Liver (tissue), 9 donors: ENCODE data around the gene ALG13. TPM values are rescaled to one million over a fixed set of nuclear protein-coding genes. Genes with fewer than 3 reads are reported as not detected.

Source experiments
- DNase-seq: peaks from one replicate; pipeline ENCODE4 v3.0.0-alpha.2; 2017; ENCODE audit warnings: low spot score
- H3K27ac ChIP-seq, 2 donors: one replicate each; pipeline ENCODE4 v1.7.0; 2013; ENCODE audit warnings: inconsistent platforms in 2 of 2, low read length in 2 of 2, control low read depth in 1 of 2, low read depth in 1 of 2, mild to moderate bottlenecking in 1 of 2
- H3K27me3 ChIP-seq, 4 donors: one replicate each; pipeline versions ENCODE4 v1.6.1 to v1.7.0; 2013; ENCODE audit warnings: low read length in 3 of 4, inconsistent platforms in 1 of 4, mild to moderate bottlenecking in 1 of 4, moderate library complexity in 1 of 4; ENCODE audit not compliant: control insufficient read depth in 4 of 4, insufficient read depth in 4 of 4
- H3K36me3 ChIP-seq, 4 donors: one replicate each; pipeline versions ENCODE4 v1.6.1 to v1.7.0; 2013; ENCODE audit warnings: low read length in 3 of 4, mild to moderate bottlenecking in 3 of 4, low read depth in 1 of 4, moderate library complexity in 1 of 4; ENCODE audit not compliant: control insufficient read depth in 4 of 4, insufficient read depth in 3 of 4
- H3K4me1 ChIP-seq, 4 donors: one replicate each; pipeline versions ENCODE4 v1.6.1 to v1.7.0; 2013; ENCODE audit warnings: low read length in 3 of 4, mild to moderate bottlenecking in 3 of 4, moderate library complexity in 1 of 4; ENCODE audit not compliant: control insufficient read depth in 4 of 4, insufficient read depth in 4 of 4
- H3K4me3 ChIP-seq, 3 donors: one replicate each; pipeline versions ENCODE4 v1.6.1 to v1.7.0; 2013; ENCODE audit warnings: low read length in 3 of 3, control low read depth in 1 of 3, low read depth in 1 of 3, mild to moderate bottlenecking in 1 of 3
- H3K9ac ChIP-seq, 2 donors: one replicate each; pipeline ENCODE4 v1.7.0; 2013; ENCODE audit warnings: low read length in 2 of 2, mild to moderate bottlenecking in 2 of 2, moderate library complexity in 2 of 2, control low read depth in 1 of 2, low read depth in 1 of 2
- H3K9me3 ChIP-seq, 4 donors: one replicate each; pipeline versions ENCODE4 v1.6.1 to v1.7.0; 2013; ENCODE audit warnings: low read length in 3 of 4; ENCODE audit not compliant: control insufficient read depth in 4 of 4
- EGR1 ChIP-seq, 2 donors: IDR thresholded peaks; 2 replicates each; pipeline ENCODE4 v1.6.1; 2016 to 2018; ENCODE audit warnings: antibody characterized with exemption in 2 of 2, low read depth in 2 of 2
- FOXA1 ChIP-seq: IDR thresholded peaks from 2 replicates; pipeline ENCODE4 v1.6.1; 2016; ENCODE audit warnings: antibody characterized with exemption
- FOXA2 ChIP-seq: IDR thresholded peaks from 2 replicates; pipeline ENCODE4 v1.6.1; 2016; ENCODE audit warnings: antibody characterized with exemption
- GABPA ChIP-seq, 2 donors: IDR thresholded peaks in 1 of 2; conservative IDR thresholded peaks in 1 of 2; 2 replicates each; pipeline ENCODE4 v1.6.1; 2016; ENCODE audit warnings: antibody characterized with exemption in 2 of 2, mild to moderate bottlenecking in 1 of 2, moderate library complexity in 1 of 2
- HNF4A ChIP-seq, 2 donors: conservative IDR thresholded peaks; 2 replicates each; pipeline ENCODE4 v1.6.1; 2016; ENCODE audit warnings: antibody characterized with exemption in 2 of 2, mild to moderate bottlenecking in 2 of 2
- HNF4G ChIP-seq: IDR thresholded peaks from 2 replicates; pipeline ENCODE4 v1.6.1; 2016; ENCODE audit warnings: antibody characterized with exemption
- JUND ChIP-seq, 2 donors: IDR thresholded peaks; 2 replicates each; pipeline ENCODE4 v1.6.1; 2016; ENCODE audit warnings: antibody characterized with exemption in 2 of 2
- NR2F2 ChIP-seq: IDR thresholded peaks from 2 replicates; pipeline ENCODE4 v1.6.1; 2016; ENCODE audit warnings: antibody characterized with exemption
- RAD21 ChIP-seq, 2 donors: IDR thresholded peaks; 2 replicates each; pipeline ENCODE4 v1.6.1; 2016; ENCODE audit warnings: antibody characterized with exemption in 2 of 2, mild to moderate bottlenecking in 2 of 2
- REST ChIP-seq: IDR thresholded peaks from 2 replicates; pipeline ENCODE4 v1.6.1; 2016; ENCODE audit warnings: antibody characterized with exemption, mild to moderate bottlenecking
- RXRA ChIP-seq, 2 donors: IDR thresholded peaks; 2 replicates each; pipeline ENCODE4 v1.6.1; 2017 to 2018; ENCODE audit warnings: antibody characterized with exemption in 2 of 2, mild to moderate bottlenecking in 1 of 2
- SP1 ChIP-seq: IDR thresholded peaks from 2 replicates; pipeline ENCODE4 v1.6.1; 2018; ENCODE audit warnings: antibody characterized with exemption, mild to moderate bottlenecking
- TAF1 ChIP-seq: conservative IDR thresholded peaks from 2 replicates; pipeline ENCODE4 v1.6.1; 2016; ENCODE audit warnings: antibody characterized with exemption, mild to moderate bottlenecking
- YY1 ChIP-seq: IDR thresholded peaks from 2 replicates; pipeline ENCODE4 v1.6.1; 2016; ENCODE audit warnings: antibody characterized with exemption, mild to moderate bottlenecking
- ZBTB33 ChIP-seq: IDR thresholded peaks from 2 replicates; pipeline ENCODE4 v1.6.1; 2016; ENCODE audit warnings: antibody characterized with exemption
- WGBS: extraction: QIAGEN DNeasy Blood & Tissue Kit; methylation state at CpG from one replicate; pipeline ENCODE4 v1.1.7; 2013; 5-methylcytosine and 5-hydroxymethylcytosine counted together
- polyA plus RNA-seq, 2 donors: library from polyadenylated mRNA; stranded (reverse) in 1 of 2; unstranded in 1 of 2; fragments of 200-250 nt in 1 of 2; fragments of >200 nt in 1 of 2; fragmentation: Nextera tagmentation in 1 of 2; extraction: Ambion mirVana in 1 of 2; gene quantifications; one replicate each; pipeline versions ENCODE4 v1.2.1 to v1.2.3, GENCODE V29; 2013 to 2015
- total RNA-seq, 2 donors: library from RNA; depleted of rRNA; stranded (reverse); fragments of >200 nt; gene quantifications; one replicate each; pipeline ENCODE4 v1.2.3, GENCODE V29; 2014
- TF ChIP-seq, protein P1 (sequence below): IDR thresholded peaks from 2 replicates; pipeline ENCODE4 v1.6.1; 2016; ENCODE audit warnings: antibody characterized with exemption
- TF ChIP-seq, protein P2 (sequence below): fragments of 150-350 bp; IDR thresholded peaks from 2 replicates; pipeline ENCODE4 v1.5.1; 2017; ENCODE audit warnings: improper control_type of control experiment, low read depth, low read length; ENCODE audit not compliant: missing input control
- TF ChIP-seq, protein P3 (sequence below): IDR thresholded peaks from 2 replicates; pipeline ENCODE4 v1.6.1; 2016; ENCODE audit warnings: antibody characterized with exemption
- donor health status: healthy.
- donor health status: healthy.
- donor health status: healthy.
- donor health status: healthy.
- donor health status: healthy.

ALG13 gene
- total and polyA plus RNA-seq, 4 donors, result 21.1 to 37.1 (median 29.7) TPM

DNA sequence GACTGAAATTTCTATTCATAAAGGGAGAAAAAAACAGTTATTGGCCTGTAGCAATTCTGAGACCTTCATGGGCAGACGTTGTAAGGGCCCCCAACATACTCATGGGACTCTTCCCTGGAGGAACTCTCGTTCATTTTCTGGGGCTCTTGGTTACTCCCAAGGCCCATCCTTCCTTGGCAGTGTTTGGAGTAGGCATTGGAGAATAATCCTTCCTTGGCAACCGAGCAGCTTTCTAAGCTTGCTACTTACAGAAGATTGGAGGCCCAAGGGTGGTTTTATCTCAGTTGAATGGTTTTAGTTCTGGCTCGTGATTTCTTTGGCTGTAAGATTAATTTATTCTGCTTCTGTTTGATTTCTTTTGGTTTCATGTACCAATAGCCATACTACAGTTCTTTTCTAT, 50.4 kb downstream of the ALG13 start:
- H3K27ac ChIP-seq, result no peak overlapping the region
- no peak for TF ChIP-seq YY1
- no peak for TF ChIP-seq NR2F2
- TF ChIP-seq FOXA1, result no peak
- TF ChIP-seq, protein P1, sequence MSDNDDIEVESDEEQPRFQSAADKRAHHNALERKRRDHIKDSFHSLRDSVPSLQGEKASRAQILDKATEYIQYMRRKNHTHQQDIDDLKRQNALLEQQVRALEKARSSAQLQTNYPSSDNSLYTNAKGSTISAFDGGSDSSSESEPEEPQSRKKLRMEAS, result no peak
- no peak for TF ChIP-seq JUND (IDR thresholded peaks at IDR 0.05)
- TF ChIP-seq EGR1 (IDR thresholded peaks at IDR 0.05; ENCODE audit: low read depth in 2 of 2), result no peak
- no peak for TF ChIP-seq TAF1
- TF ChIP-seq REST, result no peak
- TF ChIP-seq ZBTB33, result no peak
- no peak for TF ChIP-seq HNF4A (conservative IDR thresholded peaks at IDR 0.05)
- TF ChIP-seq HNF4G, result no peak
- no peak for TF ChIP-seq GABPA (IDR thresholded peaks at IDR 0.05 in 1 of 2, conservative IDR thresholded peaks at IDR 0.05 in 1 of 2)
- TF ChIP-seq, protein P2, sequence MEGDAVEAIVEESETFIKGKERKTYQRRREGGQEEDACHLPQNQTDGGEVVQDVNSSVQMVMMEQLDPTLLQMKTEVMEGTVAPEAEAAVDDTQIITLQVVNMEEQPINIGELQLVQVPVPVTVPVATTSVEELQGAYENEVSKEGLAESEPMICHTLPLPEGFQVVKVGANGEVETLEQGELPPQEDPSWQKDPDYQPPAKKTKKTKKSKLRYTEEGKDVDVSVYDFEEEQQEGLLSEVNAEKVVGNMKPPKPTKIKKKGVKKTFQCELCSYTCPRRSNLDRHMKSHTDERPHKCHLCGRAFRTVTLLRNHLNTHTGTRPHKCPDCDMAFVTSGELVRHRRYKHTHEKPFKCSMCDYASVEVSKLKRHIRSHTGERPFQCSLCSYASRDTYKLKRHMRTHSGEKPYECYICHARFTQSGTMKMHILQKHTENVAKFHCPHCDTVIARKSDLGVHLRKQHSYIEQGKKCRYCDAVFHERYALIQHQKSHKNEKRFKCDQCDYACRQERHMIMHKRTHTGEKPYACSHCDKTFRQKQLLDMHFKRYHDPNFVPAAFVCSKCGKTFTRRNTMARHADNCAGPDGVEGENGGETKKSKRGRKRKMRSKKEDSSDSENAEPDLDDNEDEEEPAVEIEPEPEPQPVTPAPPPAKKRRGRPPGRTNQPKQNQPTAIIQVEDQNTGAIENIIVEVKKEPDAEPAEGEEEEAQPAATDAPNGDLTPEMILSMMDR, result no peak
- TF ChIP-seq SP1, result no peak
- TF ChIP-seq FOXA2, result no peak
- no peak for TF ChIP-seq RAD21 (IDR thresholded peaks at IDR 0.05)
- TF ChIP-seq, protein P3, sequence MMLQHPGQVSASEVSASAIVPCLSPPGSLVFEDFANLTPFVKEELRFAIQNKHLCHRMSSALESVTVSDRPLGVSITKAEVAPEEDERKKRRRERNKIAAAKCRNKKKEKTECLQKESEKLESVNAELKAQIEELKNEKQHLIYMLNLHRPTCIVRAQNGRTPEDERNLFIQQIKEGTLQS, result no peak
- TF ChIP-seq RXRA (IDR thresholded peaks at IDR 0.05), result no peak
- no peak overlapping the region for H3K4me3 ChIP-seq
- WGBS, result 94% methylated on average over 4 of the region's 4 CpGs
- H3K9me3 ChIP-seq, result no peaks in the 10 kb centered on the region
- DNase-seq, result no peak
- H3K36me3 ChIP-seq, result peaks cover 0 to 8% (median 6%) of the 10 kb centered on the region in 4 donors
- no peaks in the 10 kb centered on the region for H3K27me3 ChIP-seq
- H3K4me1 ChIP-seq, result no peaks in the 10 kb centered on the region
- H3K9ac ChIP-seq, result no peak overlapping the region
